Epithelial cell of esophagus (primary cell): ENCODE results near the gene ZMIZ1.

ENCODE experiments used
- DNase-seq: peaks from one replicate; pipeline ENCODE4 v3.0.0; 2010; ENCODE audit warnings: low read depth
- H3K4me3 ChIP-seq: 2 replicates; pipeline ENCODE4 v1.5.1; 2011; ENCODE audit warnings: mild to moderate bottlenecking, low read length, control low read depth
- TF ChIP-seq, protein P1 (sequence below): IDR thresholded peaks from 2 replicates; pipeline ENCODE4 v1.5.1; 2011; ENCODE audit warnings: low read depth, mild to moderate bottlenecking, low read length, control low read depth, inconsistent platforms; ENCODE audit not compliant: insufficient read depth; ENCODE audit errors: missing control alignments

Gene ZMIZ1

DNA sequence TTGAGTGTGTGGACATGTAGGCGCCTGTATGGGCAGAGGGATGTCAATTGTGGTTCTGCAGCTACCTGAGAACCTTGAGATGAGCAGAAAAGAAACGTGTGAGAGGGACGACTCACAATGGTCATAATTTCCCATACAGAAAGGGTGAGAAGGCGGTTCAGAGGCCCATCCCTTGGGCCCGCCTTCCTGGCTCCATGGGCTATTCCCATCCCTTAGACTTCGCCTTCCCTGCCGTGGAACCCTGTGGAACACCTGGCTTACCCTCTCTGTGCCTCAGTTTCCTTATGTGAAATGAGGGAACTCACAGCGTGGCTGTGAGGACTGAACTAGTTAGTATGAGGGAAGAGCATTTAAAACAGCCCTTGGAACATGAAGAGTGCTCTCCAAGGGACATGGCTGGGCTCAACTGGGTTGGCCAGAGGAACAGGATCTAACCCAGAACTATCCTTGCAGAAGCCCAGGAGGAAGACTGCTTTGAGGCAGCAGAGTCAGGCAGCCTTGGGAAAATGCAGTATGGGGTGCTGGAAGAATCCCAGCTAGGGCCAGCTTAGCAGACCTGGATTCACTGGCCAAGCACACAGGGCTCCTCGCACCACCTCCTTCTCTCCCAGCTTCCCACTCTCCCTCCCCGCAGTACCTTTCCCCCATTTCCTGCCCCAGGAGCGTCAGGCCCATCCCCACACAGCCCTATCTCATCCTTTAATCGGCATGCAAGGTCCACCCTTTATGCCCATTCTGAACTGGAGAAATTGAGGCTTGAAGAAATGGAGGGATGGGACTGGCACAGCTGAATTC lies 11.1 kb upstream of the ZMIZ1 start:
- no peak for DNase-seq
- TF ChIP-seq, protein P1, sequence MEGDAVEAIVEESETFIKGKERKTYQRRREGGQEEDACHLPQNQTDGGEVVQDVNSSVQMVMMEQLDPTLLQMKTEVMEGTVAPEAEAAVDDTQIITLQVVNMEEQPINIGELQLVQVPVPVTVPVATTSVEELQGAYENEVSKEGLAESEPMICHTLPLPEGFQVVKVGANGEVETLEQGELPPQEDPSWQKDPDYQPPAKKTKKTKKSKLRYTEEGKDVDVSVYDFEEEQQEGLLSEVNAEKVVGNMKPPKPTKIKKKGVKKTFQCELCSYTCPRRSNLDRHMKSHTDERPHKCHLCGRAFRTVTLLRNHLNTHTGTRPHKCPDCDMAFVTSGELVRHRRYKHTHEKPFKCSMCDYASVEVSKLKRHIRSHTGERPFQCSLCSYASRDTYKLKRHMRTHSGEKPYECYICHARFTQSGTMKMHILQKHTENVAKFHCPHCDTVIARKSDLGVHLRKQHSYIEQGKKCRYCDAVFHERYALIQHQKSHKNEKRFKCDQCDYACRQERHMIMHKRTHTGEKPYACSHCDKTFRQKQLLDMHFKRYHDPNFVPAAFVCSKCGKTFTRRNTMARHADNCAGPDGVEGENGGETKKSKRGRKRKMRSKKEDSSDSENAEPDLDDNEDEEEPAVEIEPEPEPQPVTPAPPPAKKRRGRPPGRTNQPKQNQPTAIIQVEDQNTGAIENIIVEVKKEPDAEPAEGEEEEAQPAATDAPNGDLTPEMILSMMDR: no peak
- no peak overlapping the region for H3K4me3 ChIP-seq

DNA sequence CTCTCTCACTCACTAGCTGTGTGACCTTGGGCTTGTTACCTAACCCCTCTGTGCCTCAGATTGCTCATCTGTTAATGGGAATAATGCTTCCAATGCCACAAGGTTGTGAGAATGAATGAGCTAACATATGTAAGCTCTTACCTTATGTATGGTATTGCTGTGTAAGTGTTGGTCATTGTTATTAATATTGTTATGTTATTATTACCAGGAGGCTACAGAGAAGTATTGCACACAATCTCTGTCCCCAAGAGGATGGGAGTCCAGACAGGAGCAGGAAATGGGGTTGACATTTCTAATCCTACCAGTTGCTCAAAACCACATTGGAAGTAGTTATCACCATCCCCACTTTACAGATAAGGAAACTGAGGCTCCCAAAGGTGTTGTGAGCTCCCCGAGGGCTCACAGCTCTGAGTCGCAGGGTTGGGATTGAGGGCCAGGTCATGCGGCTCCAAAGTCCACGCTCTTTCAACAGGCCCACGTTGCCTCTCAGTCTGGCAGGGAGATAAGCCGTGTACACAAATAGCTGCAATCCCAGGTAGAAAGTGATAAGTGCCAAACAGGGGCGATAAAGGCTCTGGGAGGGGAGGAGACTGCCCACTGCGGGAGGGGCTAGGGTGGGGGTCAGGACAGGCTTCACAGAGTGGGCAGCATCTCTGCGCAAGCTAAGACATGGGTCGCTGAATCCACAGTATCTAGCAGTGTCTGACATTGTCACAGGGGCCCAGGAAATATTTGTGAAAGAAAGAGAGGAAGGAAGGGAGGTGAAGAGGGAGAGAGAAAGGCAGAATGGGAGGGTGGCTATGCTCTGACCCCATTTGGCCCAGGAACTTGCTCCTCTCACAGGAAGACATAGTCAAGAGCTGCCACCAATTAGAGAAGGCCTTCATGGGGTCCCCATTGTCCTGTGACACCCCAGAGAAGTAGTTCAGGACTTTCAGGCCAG lies 9.6 kb upstream of the ZMIZ1 start:
- no peak overlapping the region for H3K4me3 ChIP-seq
- no peak for DNase-seq
- TF ChIP-seq, protein P1: no peak

DNA sequence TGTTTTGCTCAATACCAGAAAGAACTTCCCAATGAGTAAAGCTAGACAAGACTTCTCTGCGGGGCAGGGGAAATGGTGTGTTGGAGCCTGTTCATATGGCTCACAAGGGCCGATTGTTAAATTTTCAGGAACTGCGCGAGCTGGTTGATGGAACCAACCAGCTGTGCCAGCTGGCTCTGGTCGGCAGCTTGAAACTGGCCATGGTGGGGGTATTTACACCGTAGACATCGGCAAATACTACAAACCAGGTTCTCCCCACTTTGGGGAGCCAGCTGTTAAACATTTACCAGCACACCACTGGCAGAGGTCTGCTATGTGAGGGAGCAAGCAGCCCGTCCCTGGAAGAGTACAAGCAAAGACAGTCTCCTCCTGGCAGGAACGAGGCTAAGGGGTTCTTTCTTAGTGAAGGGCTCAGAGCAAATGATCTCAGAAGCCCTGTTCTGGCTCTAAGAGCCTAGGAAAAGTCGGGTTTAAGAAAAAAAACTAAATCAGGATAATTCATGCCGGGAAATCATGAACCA lies 8.8 kb upstream of the ZMIZ1 start:
- DNase-seq: no peak
- no peak overlapping the region for H3K4me3 ChIP-seq
- TF ChIP-seq, protein P1: no peak

DNA sequence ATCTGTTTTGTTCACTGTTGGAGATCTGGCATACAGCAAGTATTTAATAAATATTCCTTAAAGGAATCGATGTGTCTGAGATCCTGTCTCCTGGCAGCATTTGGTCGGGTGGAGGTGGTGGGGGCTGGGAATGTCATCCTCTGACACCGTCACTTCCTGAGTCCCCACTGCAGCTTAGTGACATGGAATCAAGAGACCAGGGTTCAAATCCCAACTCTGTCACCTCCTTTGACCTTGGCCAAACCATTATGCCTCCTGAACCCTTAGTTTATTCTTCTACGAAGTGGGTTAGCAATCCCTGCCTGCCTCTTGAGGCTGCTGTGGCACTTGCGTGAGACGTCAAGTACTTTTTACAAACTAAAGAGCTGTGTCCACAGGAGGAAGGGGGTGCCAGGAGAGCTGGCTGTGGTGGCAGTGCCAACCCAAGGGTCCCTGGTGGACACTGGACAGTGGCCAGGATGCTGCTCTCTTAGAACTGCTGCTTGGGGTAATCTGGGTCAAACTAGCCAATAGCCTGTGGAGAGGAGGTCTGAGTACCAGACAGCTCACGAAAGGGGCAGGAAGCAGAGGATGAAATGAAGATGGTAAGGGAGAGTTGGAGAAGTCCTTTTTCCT lies 8.0 kb upstream of the ZMIZ1 start:
- no peak for DNase-seq
- TF ChIP-seq, protein P1: no peak
- no peak overlapping the region for H3K4me3 ChIP-seq

DNA sequence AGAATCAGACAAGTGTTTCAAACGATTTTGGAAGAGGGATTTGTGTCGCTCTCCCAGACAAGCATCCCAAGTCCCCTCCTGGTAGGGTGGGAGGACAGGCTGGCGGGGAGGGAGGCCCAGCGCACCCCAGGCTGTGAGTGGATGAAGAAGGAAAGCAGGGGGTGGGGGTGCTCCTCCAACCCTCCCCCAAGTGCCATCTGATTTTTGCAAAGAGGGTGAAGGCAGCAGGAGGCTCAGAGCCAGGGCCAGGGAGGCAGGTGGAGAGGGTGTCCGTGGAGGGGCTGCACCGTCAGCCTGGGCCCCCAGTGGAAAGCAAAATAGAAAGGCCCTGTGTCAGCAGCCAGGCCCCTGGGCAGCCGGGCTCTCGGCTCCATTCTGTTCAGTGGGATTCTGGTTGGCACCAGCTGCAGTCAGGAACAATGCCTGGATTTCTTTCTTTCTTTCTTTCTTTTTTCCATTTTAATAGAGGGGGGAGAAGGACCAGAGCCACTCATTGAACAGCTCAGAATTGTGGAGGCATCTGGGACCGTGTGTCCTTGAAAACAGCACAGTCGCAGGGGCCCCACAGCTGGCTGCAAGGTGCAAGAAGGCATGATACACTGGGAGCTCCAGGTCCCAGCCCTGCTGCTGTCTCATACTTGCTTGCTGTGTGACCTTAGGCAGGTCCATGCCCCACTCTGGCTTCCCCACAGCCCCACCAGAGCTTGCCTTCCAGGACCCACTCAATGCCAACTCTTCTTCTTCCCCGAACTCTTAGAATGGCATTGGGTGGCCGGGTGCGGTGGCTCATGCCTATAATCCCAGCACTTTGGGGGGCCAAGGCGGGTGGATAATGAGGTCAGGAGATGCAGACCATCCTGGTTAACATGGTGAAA lies 7.1 kb upstream of the ZMIZ1 start:
- TF ChIP-seq, protein P1: no peak
- no peak for DNase-seq

DNA sequence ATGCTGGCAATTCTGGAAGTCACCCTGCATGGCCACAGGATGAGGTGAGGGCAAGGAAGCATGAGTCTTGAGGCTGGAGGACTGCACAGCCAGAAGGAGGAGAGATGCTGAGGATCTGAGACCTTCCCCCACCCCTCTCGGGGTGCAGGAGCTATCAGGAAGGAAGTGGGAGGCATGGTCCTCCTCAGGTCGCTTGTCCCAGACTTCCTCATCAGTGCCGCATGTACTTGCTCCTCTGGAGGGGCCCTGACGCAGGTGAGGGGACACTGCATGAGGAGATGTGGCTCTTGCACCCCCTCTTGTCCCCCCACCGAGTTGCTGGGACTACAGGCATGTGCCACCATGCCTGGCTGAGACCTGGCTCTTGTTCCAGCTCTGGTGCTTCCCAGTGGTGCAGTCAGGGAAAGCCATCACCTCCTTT lies 5.7 kb upstream of the ZMIZ1 start:
- H3K4me3 ChIP-seq: no peak overlapping the region
- TF ChIP-seq, protein P1: no peak
- DNase-seq: no peak

More for the DNA sequence above, 7.1 kb upstream of the ZMIZ1 start:
- H3K4me3 ChIP-seq: no peak overlapping the region
